ENCODE data around the gene GRK5. TPM values are rescaled to one million over a fixed set of nuclear protein-coding genes. Genes with fewer than 3 reads are reported as not detected.

Gene GRK5
- total RNA-seq, 1 donor from 2014 or later = 43.2 TPM

- H3K27me3 Mint-ChIP-seq (ENCODE audit: unreplicated experiment) = no peaks in the 10 kb centered on the region
Observed at GRCh38 chr10:119337223-119337622, 129.9 kb downstream of the GRK5 start.

DNA sequence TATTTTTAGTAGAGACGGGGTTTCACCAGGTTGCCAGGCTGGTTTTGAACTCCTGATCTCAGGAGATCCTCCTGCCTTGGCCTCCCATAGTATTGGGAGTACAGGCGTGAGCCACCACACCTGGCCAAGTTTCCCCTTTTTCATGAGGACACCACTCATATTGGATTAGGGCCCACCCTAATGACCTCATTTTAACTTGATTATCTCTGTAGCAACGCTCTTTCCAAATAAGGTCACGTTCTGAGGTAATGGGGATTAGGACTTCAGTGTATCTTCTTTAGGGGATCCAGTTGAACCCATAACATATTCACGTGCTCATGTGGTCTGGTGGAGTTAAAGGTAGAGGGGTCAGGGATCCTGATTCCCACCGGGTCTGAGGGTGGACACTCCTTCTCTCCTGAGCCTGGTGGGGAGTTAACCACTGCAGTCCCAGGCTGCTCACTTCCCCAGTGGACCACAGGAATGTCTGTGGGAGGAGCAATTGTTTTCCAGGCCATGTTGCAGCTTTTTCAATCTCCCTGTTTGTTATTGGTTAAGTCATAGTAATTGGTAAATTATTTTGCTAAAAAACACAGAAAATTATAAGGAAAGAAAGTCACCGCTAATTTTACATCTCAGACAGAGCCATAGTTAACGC, 130.5 kb downstream of the GRK5 start:
- peaks cover 24% of the 10 kb centered on the region for H3K4me1 Mint-ChIP-seq (ENCODE audit: unreplicated experiment)
- no peaks in the 10 kb centered on the region for H3K9me3 Mint-ChIP-seq (ENCODE audit: unreplicated experiment)
- no peak overlapping the region for H3K4me3 Mint-ChIP-seq (ENCODE audit: unreplicated experiment)
- TF ChIP-seq, protein P1, sequence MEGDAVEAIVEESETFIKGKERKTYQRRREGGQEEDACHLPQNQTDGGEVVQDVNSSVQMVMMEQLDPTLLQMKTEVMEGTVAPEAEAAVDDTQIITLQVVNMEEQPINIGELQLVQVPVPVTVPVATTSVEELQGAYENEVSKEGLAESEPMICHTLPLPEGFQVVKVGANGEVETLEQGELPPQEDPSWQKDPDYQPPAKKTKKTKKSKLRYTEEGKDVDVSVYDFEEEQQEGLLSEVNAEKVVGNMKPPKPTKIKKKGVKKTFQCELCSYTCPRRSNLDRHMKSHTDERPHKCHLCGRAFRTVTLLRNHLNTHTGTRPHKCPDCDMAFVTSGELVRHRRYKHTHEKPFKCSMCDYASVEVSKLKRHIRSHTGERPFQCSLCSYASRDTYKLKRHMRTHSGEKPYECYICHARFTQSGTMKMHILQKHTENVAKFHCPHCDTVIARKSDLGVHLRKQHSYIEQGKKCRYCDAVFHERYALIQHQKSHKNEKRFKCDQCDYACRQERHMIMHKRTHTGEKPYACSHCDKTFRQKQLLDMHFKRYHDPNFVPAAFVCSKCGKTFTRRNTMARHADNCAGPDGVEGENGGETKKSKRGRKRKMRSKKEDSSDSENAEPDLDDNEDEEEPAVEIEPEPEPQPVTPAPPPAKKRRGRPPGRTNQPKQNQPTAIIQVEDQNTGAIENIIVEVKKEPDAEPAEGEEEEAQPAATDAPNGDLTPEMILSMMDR (IDR thresholded peaks at IDR 0.05) = no peak
- H3K27ac Mint-ChIP-seq (ENCODE audit: unreplicated experiment) = peak overlapping the region; percentile 50
- H3K36me3 Mint-ChIP-seq (ENCODE audit: unreplicated experiment) = peaks cover 23% of the 10 kb centered on the region
- no peak for DNase-seq (ENCODE audit: extremely low spot score, unreplicated experiment)
- H3K27me3 Mint-ChIP-seq (ENCODE audit: unreplicated experiment) = no peaks in the 10 kb centered on the region

More at GRCh38 chr10:119337223-119337622, 129.9 kb downstream of the GRK5 start:
- H3K36me3 Mint-ChIP-seq (ENCODE audit: unreplicated experiment) = peaks cover 25% of the 10 kb centered on the region
- H3K4me1 Mint-ChIP-seq (ENCODE audit: unreplicated experiment) = peaks cover 24% of the 10 kb centered on the region
- H3K27ac Mint-ChIP-seq (ENCODE audit: unreplicated experiment) = no peak overlapping the region
- TF ChIP-seq, protein P1 (IDR thresholded peaks at IDR 0.05) = no peak
- no peaks in the 10 kb centered on the region for H3K9me3 Mint-ChIP-seq (ENCODE audit: unreplicated experiment)
- DNase-seq (ENCODE audit: extremely low spot score, unreplicated experiment) = no peak
- no peak overlapping the region for H3K4me3 Mint-ChIP-seq (ENCODE audit: unreplicated experiment)

- Mint-ChIP-seq H3K4me3 (ENCODE audit: unreplicated experiment) (no peak overlapping the region), H3K9me3 (ENCODE audit: unreplicated experiment) (no peaks in the 10 kb centered on the region), H3K27me3 (ENCODE audit: unreplicated experiment) (no peaks in the 10 kb centered on the region), H3K4me1 (ENCODE audit: unreplicated experiment) (peaks cover 24% of the 10 kb centered on the region), H3K27ac (ENCODE audit: unreplicated experiment) (no peak overlapping the region), H3K36me3 (ENCODE audit: unreplicated experiment) (peaks cover 30% of the 10 kb centered on the region)
- TF ChIP-seq, protein P1 (IDR thresholded peaks at IDR 0.05) = no peak
- DNase-seq (ENCODE audit: extremely low spot score, unreplicated experiment) = no peak
Observed at GRCh38 chr10:119339109-119339508, 131.7 kb downstream of the GRK5 start.

- H3K27ac Mint-ChIP-seq (ENCODE audit: unreplicated experiment) = no peak overlapping the region
- TF ChIP-seq, protein P1 (IDR thresholded peaks at IDR 0.05) = no peak
- H3K4me1 Mint-ChIP-seq (ENCODE audit: unreplicated experiment) = peaks cover 25% of the 10 kb centered on the region
- no peak overlapping the region for H3K4me3 Mint-ChIP-seq (ENCODE audit: unreplicated experiment)
- no peaks in the 10 kb centered on the region for H3K9me3 Mint-ChIP-seq (ENCODE audit: unreplicated experiment)
- peaks cover 28% of the 10 kb centered on the region for H3K36me3 Mint-ChIP-seq (ENCODE audit: unreplicated experiment)
- no peak for DNase-seq (ENCODE audit: extremely low spot score, unreplicated experiment)
- no peaks in the 10 kb centered on the region for H3K27me3 Mint-ChIP-seq (ENCODE audit: unreplicated experiment)
Observed at GRCh38 chr10:119340893-119341458, 133.6 kb downstream of the GRK5 start.

DNA sequence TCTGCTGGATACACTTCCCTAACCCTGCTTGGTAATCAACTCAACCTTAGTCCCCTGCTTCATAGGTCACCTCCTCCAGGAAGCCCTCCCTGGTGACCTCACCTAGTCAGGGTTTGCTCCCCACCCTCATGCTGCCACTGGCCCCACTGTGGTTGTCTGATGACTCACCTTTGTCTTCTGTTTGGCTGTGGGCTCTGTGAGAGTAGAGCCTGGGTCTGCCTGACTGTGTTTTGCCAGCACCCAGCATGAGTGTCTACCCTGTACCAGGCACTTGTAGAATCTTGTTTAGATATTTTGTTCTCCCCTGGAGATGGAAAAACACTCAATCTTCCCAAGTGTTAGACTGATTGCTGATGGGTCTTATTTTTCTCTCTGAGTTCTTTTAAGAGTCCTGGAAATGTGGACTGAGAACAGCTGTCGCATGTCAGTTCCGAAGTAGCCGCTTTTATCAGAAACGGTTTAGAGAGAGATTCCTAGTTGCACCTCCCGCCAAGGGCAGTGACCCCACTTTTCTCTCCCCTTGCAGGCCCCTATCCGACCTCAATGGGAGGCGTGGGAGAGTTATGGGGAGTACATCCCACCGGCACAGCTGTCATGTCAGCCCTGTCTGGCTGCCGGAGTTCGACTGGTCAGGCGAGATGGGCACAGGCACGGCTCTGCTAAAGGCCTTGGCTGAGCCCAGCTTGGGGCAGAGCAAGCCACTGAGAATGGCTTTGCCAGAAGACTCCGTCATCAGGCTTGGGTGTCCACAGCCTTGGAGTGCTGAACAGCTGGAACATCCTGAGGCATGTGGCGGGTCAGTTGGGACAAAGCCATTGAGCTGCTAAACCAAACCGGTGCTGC, 134.3 kb downstream of the GRK5 start:
- Mint-ChIP-seq H3K4me1 (ENCODE audit: unreplicated experiment) (peaks cover 29% of the 10 kb centered on the region), H3K9me3 (ENCODE audit: unreplicated experiment) (no peaks in the 10 kb centered on the region), H3K27ac (ENCODE audit: unreplicated experiment) (peak overlapping the region; percentile 19), H3K27me3 (ENCODE audit: unreplicated experiment) (no peaks in the 10 kb centered on the region), H3K4me3 (ENCODE audit: unreplicated experiment) (no peak overlapping the region), H3K36me3 (ENCODE audit: unreplicated experiment) (peaks cover 24% of the 10 kb centered on the region)
- DNase-seq (ENCODE audit: extremely low spot score, unreplicated experiment) = no peak
- TF ChIP-seq, protein P1 (IDR thresholded peaks at IDR 0.05) = no peak
